ENCODE measurements around the gene GRM8. TPM values are rescaled to one million over a fixed set of nuclear protein-coding genes. Genes with fewer than 3 reads are reported as not detected.

The GRM8 gene
- total and polyA plus RNA-seq, 9 of the 15 experiments (the other 6 are each of a cell fraction or from before 2014, with no cell fraction given), result 0.13 TPM; not detected in 7

DNA sequence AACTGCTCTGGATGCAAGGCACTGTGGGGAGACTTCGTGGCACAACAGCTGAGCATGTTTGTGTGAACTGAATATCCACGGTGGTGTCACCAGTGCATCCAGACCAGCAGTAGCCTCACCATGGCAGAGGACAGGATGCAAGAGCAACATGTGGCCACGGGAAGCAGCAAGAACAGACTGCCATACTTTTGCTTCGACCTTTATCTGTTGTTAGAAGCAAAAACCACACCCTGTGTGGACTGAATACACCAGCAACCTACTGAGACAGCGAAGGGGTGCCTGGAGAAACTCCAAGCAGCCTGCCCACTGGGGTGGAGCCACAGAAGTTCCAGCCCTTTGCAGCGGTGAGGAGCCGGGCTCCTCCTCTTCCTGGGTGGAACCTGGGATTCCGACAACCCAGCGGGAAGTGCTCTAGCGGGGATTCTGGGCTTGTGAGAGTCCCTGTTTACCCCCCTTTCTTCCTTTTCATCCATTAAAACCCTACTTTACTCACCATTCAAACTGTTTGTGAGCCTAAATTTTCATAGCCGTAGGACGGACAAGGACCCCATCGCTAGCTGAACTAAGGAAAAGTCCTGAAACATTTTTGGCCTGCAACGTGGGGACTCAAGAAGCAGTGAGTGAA, 584.9 kb downstream of the GRM8 start (continued):
- TF ChIP-seq MYBL2 (IDR thresholded peaks at IDR 0.05; ENCODE audit: low read depth), result no peak
- TF ChIP-seq MYBL2 (CRISPR knock-in tag; IDR thresholded peaks at IDR 0.05; ENCODE audit: borderline replicate concordance), result no peak
- TF ChIP-seq PPARD (CRISPR knock-in tag; IDR thresholded peaks at IDR 0.05), result no peak
- no peak for TF ChIP-seq ZNF274 (IDR thresholded peaks at IDR 0.05; ENCODE audit: borderline replicate concordance, low read depth, low read length)
- TF ChIP-seq, protein P1, sequence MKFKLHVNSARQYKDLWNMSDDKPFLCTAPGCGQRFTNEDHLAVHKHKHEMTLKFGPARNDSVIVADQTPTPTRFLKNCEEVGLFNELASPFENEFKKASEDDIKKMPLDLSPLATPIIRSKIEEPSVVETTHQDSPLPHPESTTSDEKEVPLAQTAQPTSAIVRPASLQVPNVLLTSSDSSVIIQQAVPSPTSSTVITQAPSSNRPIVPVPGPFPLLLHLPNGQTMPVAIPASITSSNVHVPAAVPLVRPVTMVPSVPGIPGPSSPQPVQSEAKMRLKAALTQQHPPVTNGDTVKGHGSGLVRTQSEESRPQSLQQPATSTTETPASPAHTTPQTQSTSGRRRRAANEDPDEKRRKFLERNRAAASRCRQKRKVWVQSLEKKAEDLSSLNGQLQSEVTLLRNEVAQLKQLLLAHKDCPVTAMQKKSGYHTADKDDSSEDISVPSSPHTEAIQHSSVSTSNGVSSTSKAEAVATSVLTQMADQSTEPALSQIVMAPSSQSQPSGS (CRISPR knock-in tag; IDR thresholded peaks at IDR 0.05), result no peak
- peak; percentile 29; the same call in 1 of the 2 replicates for TF ChIP-seq STAT5A (IDR thresholded peaks at IDR 0.05; ENCODE audit: borderline replicate concordance, low read length)
- no peak for TF ChIP-seq ZNF121 (CRISPR knock-in tag; conservative IDR thresholded peaks at IDR 0.05)
- TF ChIP-seq NR4A1 (CRISPR knock-in tag; IDR thresholded peaks at IDR 0.05), result 0 out of 2 replicates have a peak, but pooled peaks have one; percentile 37
- no peak for TF ChIP-seq NR4A1 (tag; IDR thresholded peaks at IDR 0.05)
- 0 out of 2 replicates have a peak, but pooled peaks have one; percentile 4 for TF ChIP-seq ZBTB7A (IDR thresholded peaks at IDR 0.05; ENCODE audit: borderline replicate concordance, control insufficient read depth, low read depth, low read length)
- no peak for TF ChIP-seq DMBX1 (CRISPR knock-in tag; IDR thresholded peaks at IDR 0.05; ENCODE audit: borderline replicate concordance)
- no peak for TF ChIP-seq CBX8 (IDR thresholded peaks at IDR 0.05; ENCODE audit: borderline replicate concordance, extremely low read depth, low read depth, low read length, poor library complexity, severe bottlenecking)
- TF ChIP-seq DPF2 (IDR thresholded peaks at IDR 0.05), result no peak
- TF ChIP-seq, protein P2, sequence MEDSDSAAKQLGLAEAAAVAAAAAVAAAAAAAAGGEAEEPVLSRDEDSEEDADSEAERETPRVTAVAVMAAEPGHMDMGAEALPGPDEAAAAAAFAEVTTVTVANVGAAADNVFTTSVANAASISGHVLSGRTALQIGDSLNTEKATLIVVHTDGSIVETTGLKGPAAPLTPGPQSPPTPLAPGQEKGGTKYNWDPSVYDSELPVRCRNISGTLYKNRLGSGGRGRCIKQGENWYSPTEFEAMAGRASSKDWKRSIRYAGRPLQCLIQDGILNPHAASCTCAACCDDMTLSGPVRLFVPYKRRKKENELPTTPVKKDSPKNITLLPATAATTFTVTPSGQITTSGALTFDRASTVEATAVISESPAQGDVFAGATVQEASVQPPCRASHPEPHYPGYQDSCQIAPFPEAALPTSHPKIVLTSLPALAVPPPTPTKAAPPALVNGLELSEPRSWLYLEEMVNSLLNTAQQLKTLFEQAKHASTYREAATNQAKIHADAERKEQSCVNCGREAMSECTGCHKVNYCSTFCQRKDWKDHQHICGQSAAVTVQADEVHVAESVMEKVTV (CRISPR knock-in tag; IDR thresholded peaks at IDR 0.05), result no peak
- no peak for TF ChIP-seq HEY1 (CRISPR knock-in tag; IDR thresholded peaks at IDR 0.05; ENCODE audit: borderline replicate concordance)
- TF ChIP-seq MTA2 (IDR thresholded peaks at IDR 0.05; ENCODE audit: low read depth), result no peak
- no peak for TF ChIP-seq PHTF2 (CRISPR knock-in tag; IDR thresholded peaks at IDR 0.05)
- TF ChIP-seq, protein P3, sequence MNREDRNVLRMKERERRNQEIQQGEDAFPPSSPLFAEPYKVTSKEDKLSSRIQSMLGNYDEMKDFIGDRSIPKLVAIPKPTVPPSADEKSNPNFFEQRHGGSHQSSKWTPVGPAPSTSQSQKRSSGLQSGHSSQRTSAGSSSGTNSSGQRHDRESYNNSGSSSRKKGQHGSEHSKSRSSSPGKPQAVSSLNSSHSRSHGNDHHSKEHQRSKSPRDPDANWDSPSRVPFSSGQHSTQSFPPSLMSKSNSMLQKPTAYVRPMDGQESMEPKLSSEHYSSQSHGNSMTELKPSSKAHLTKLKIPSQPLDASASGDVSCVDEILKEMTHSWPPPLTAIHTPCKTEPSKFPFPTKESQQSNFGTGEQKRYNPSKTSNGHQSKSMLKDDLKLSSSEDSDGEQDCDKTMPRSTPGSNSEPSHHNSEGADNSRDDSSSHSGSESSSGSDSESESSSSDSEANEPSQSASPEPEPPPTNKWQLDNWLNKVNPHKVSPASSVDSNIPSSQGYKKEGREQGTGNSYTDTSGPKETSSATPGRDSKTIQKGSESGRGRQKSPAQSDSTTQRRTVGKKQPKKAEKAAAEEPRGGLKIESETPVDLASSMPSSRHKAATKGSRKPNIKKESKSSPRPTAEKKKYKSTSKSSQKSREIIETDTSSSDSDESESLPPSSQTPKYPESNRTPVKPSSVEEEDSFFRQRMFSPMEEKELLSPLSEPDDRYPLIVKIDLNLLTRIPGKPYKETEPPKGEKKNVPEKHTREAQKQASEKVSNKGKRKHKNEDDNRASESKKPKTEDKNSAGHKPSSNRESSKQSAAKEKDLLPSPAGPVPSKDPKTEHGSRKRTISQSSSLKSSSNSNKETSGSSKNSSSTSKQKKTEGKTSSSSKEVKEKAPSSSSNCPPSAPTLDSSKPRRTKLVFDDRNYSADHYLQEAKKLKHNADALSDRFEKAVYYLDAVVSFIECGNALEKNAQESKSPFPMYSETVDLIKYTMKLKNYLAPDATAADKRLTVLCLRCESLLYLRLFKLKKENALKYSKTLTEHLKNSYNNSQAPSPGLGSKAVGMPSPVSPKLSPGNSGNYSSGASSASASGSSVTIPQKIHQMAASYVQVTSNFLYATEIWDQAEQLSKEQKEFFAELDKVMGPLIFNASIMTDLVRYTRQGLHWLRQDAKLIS (CRISPR knock-in tag; IDR thresholded peaks at IDR 0.05), result no peak
- TF ChIP-seq CHCHD3 (CRISPR knock-in tag; IDR thresholded peaks at IDR 0.05), result no peak
- TF ChIP-seq BRCA1 (IDR thresholded peaks at IDR 0.05), result no peak
- TF ChIP-seq BRCA1 (CRISPR knock-in tag; IDR thresholded peaks at IDR 0.05), result no peak
- TF ChIP-seq TFAP4 (CRISPR knock-in tag; IDR thresholded peaks at IDR 0.05; ENCODE audit: borderline replicate concordance), result peak; percentile 36; the same call in 1 of the 2 replicates

Measured in K562 (cell line).